Heart left ventricle (tissue), 16 donors: ENCODE measurements around the gene RSL24D1. TPM values are rescaled to one million over a fixed set of nuclear protein-coding genes. Genes with fewer than 3 reads are reported as not detected.

Source experiments
- ATAC-seq, 4 donors: fragments of 200-7000 bp; cut with Tn5 transposase; one replicate each; pipeline ENCODE4 v1.9.1; 2020 to 2022; ENCODE audit warnings: moderate library complexity in 4 of 4, mild to moderate bottlenecking in 3 of 4, moderate number of reproducible peaks in 1 of 4
- DNase-seq, 5 donors: peaks; one replicate each; pipeline ENCODE4 v3.0.0-alpha.2; 2020
- H3K27ac ChIP-seq, 12 donors: fragments of 200-600 bp; sonication (generic) in 4 of 12; one replicate each; pipeline versions ENCODE4 v1.5.0 to v1.8.0; 2016 to 2022; ENCODE audit warnings: mild to moderate bottlenecking in 2 of 12
- H3K27me3 ChIP-seq, 9 donors: fragments of 200-600 bp; sonication (generic) in 2 of 9; one replicate each; pipeline versions ENCODE4 v1.5.1 to v1.8.0; 2016 to 2022; ENCODE audit warnings: mild to moderate bottlenecking in 3 of 9
- H3K36me3 ChIP-seq, 9 donors: fragments of 200-600 bp; sonication (generic) in 2 of 9; one replicate each; pipeline versions ENCODE4 v1.5.0 to v1.8.0; 2018 to 2022; ENCODE audit warnings: mild to moderate bottlenecking in 2 of 9
- H3K4me1 ChIP-seq, 12 donors: fragments of 200-600 bp; sonication (generic) in 4 of 12; one replicate each; pipeline versions ENCODE4 v1.5.0 to v1.8.0; 2016 to 2022; ENCODE audit warnings: mild to moderate bottlenecking in 3 of 12
- H3K4me3 ChIP-seq, 12 donors: fragments of 200-600 bp; sonication (generic) in 4 of 12; one replicate each; pipeline versions ENCODE4 v1.5.0 to v1.8.0; 2017 to 2022; ENCODE audit warnings: mild to moderate bottlenecking in 9 of 12, moderate library complexity in 4 of 12
- H3K9me3 ChIP-seq, 12 donors: fragments of 200-600 bp; sonication (generic) in 4 of 12; one replicate each; pipeline versions ENCODE4 v1.5.0 to v1.8.0; 2016 to 2022; ENCODE audit warnings: mild to moderate bottlenecking in 1 of 12
- CTCF ChIP-seq, 12 donors: fragments of 200-600 bp; sonication (generic) in 4 of 12; IDR thresholded peaks; one replicate each; pipeline versions ENCODE4 v1.5.0 to v1.8.0; 2018 to 2022; ENCODE audit warnings: antibody characterized with exemption in 12 of 12, mild to moderate bottlenecking in 5 of 12
- POLR2A ChIP-seq, 2 donors: fragments of 450-650 bp; IDR thresholded peaks; one replicate each; pipeline ENCODE4 v1.6.1; 2017; ENCODE audit warnings: antibody characterized with exemption in 2 of 2, mild to moderate bottlenecking in 2 of 2, moderate library complexity in 2 of 2
- WGBS, 4 donors: extraction: QIAGEN DNeasy Blood & Tissue Kit in 2 of 4; methylation state at CpG; one replicate each; pipeline versions ENCODE4 v1.1.5 to v1.1.7; 2013 to 2018; 5-methylcytosine and 5-hydroxymethylcytosine counted together
- intact Hi-C, 10 donors: fragments of 100-400 bp; cut with DNase I; formaldehyde crosslinking; loops; one replicate each; pipeline versions ENCODE4 v1.11.1 to v1.14.2; 2022
- polyA plus RNA-seq, 2 donors: library from polyadenylated mRNA; stranded (reverse); fragments of 200-250 nt; gene quantifications; one replicate each; pipeline ENCODE4 v1.2.3, GENCODE V29; 2013
- total RNA-seq, 9 donors: library from RNA; depleted of rRNA in 2 of 9; stranded (reverse); fragments of >200 nt in 2 of 9; fragmentation: NEBNext Ultra II Directional in 3 of 9; extraction: Animal tissue kit (Norgen Biotek cat#: 25700) in 3 of 9; gene quantifications; one replicate each; pipeline versions ENCODE4 v1.1.0 to v1.2.4, GENCODE V29; 2016 to 2023
- donor health status: ischemic (EF 13 %, LVEDD 7.1; RV severe dilation, severe dysfunction).
- donor health status: healthy with polysubstance abuse.
- donor health status: DM: no; HTN: yes; CAD: no.
- donor health status: DM: no; HTN: no; CAD: no.
- donor health status: ischemic (EF 25% LVEDD 6.9; RV normal size, moderate dysfunction).
- donor health status: ischemic (EF 25% LVEDD 5.7; RV mildly dilated, moderate dysfunction).
- donor health status: healthy.
- donor health status: DM: yes; HTN: yes; CAD: no.
- donor health status: ischemic (EF 35%, LVEDD 5.7; RV mildly dilated, moderate dysfunction).
- donor health status: nonischemic (EF 11% LVEDD 7.7; RV severe dilation, severe dysfunction).
- donor health status: DM: yes; HTN: yes; CAD: no.
- donor health status: PGD.
- donor health status: ischemic (EF 29% LVEDD 5.4; RV normal size, mild dysfunction).
- donor health status: nonischemic (EF 23%, LVEDD 6.1; RV moderate dilation, normal function).

The RSL24D1 gene
- total and polyA plus RNA-seq, 11 donors: 25.5 to 51.9 (median 39.8) TPM

DNA sequence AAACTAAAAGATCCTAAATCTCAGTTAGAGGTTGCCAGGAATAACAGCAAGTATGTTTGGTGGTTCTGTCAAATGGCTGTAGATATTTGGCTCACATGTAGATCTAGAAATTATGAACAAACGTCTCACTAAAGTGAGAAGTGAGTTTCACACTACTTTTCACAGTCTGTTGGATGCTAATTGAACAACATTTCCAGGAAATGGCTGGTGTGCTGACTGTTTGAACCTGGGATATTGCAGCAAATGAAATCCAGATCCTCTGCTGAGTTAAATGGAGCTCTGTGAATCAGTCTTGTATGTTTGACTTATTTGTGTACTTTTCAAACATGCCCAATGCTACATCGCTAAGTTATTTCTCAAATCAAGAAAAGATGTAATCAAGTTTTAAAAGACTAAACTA, 21.3 kb upstream of the RSL24D1 start:
- WGBS, 4 donors: 77 to 87% (median 84%) methylated on average over 2 of the region's 2 CpGs
- Histone ChIP-seq H3K27me3 (no peaks in the 10 kb centered on the region), H3K9me3 (no peaks in the 10 kb centered on the region), H3K4me1 (peaks cover 0 to 53% (median 0%) of the 10 kb centered on the region in 12 donors), H3K36me3 (peaks cover 0 to 5% (median 0%) of the 10 kb centered on the region in 9 donors), H3K4me3 (no peak overlapping the region), H3K27ac (peak overlapping the region in 1 of 12 donors; percentile 41)
- TF ChIP-seq POLR2A (IDR thresholded peaks at IDR 0.05) (no peak), CTCF (IDR thresholded peaks at IDR 0.05) (no peak)
- no peak for DNase-seq
- no peak for ATAC-seq
- intact Hi-C loops: loop anchor here in 8 of 10 donors (2.0 to 10.0 kb wide), 5 partner anchors 69 to 219 kb away; partner anchors contain the start of gene RAB27A (in 1 of the 8)

- WGBS, 4 donors: 83 to 98% (median 91%) methylated on average over 4 of the region's 4 CpGs
- intact Hi-C loops: no loop called here
- Histone ChIP-seq H3K4me1 (no peaks in the 10 kb centered on the region), H3K9me3 (no peaks in the 10 kb centered on the region), H3K27me3 (no peaks in the 10 kb centered on the region), H3K4me3 (no peak overlapping the region), H3K36me3 (peaks cover 0 to 24% (median 0%) of the 10 kb centered on the region in 9 donors), H3K27ac (no peak overlapping the region)
- no peak for DNase-seq
- no peak for TF ChIP-seq CTCF (IDR thresholded peaks at IDR 0.05)
- TF ChIP-seq POLR2A (IDR thresholded peaks at IDR 0.05): no peak
- ATAC-seq: no peak
Observed at GRCh38 chr15:55204464-55204863, 7.7 kb upstream of the RSL24D1 start.

DNA sequence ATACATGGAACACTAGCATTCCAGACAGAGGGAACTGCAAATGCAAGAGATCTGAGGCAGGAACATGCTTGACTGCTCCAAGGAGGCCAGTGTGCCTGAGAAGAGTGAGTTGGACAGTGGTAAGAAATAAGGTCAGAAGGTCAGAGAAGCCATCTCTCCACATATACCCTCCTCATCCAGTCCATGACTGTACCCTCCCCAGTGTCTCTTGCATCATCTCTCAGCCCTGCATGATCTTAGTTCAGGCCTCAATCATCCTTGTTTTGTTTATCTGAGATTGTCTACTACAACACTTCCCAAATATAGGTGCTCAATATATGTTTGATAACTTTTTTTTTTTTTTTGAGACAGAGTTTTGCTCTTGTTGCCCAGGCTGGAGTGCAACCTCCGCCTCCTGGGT, 5.5 kb upstream of the RSL24D1 start:
- Histone ChIP-seq H3K4me1 (peaks cover 0 to 8% (median 4%) of the 10 kb centered on the region in 12 donors), H3K9me3 (no peaks in the 10 kb centered on the region), H3K4me3 (no peak overlapping the region), H3K27me3 (no peaks in the 10 kb centered on the region), H3K36me3 (peaks cover 0 to 24% (median 0%) of the 10 kb centered on the region in 9 donors), H3K27ac (no peak overlapping the region)
- no peak for DNase-seq
- ATAC-seq: no peak
- WGBS, 4 donors: 95 to 100% (median 100%) methylated on average over 1 of the region's 1 CpG
- TF ChIP-seq POLR2A (IDR thresholded peaks at IDR 0.05) (no peak), CTCF (IDR thresholded peaks at IDR 0.05) (no peak)
- intact Hi-C loops: no loop called here

DNA sequence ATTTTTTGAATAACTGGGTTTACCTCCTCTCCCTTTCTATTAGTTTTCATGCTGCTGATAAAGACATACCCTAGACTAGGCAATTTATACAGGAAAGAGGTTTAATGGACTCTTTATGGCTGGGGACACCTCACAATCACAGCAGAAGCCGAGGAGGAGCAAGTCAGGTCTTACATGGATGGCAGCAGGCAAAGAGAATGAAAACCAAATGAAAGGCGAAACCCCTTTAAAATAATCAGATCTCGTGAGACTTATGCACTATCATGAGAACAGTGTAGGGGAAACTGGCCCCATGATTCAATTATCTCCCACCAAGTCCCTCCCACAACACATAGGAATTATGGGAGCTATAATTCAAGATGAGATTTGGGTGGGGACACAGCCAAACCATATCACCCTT, 2.0 kb upstream of the RSL24D1 start:
- H3K27ac ChIP-seq: no peak overlapping the region
- no peak for ATAC-seq
- intact Hi-C loops: loop anchor here in 2 of 10 donors (5.0 to 10.0 kb wide), 3 partner anchors 206 to 1044 kb away; partner anchors contain the start of genes CCPG1 (in 2 of the 2), PIERCE2 (in 2 of the 2) and RFX7 (in 1 of the 2)
- no peak for DNase-seq
- no peak overlapping the region for H3K4me3 ChIP-seq
- whole genome bisulfite sequencing, 4 donors: 75 to 99% (median 97%) methylated on average over 3 of the region's 3 CpGs
- no peaks in the 10 kb centered on the region for H3K9me3 ChIP-seq
- TF ChIP-seq POLR2A (IDR thresholded peaks at IDR 0.05) (no peak), CTCF (IDR thresholded peaks at IDR 0.05) (no peak)
- H3K4me1 ChIP-seq: peaks cover 0 to 32% (median 23%) of the 10 kb centered on the region in 12 donors
- H3K27me3 ChIP-seq: no peaks in the 10 kb centered on the region
- peaks cover 0 to 2% (median 0%) of the 10 kb centered on the region in 9 donors for H3K36me3 ChIP-seq
